GM23338 (cell line): Measurements from ENCODE around the gene CIRBP. TPM values are rescaled to one million over a fixed set of nuclear protein-coding genes. Genes with fewer than 3 reads are reported as not detected.
A peak's percentile ranks its signal among the peaks of the same experiment; 100 is the strongest.

Experiments
- ATAC-seq: fragments of 200-7000 bp; cut with Tn5 transposase; 3 replicates; pipeline ENCODE4 v1.9.1; 2020
- DNase-seq: peaks from one replicate; pipeline ENCODE4 v3.0.0-alpha.2; 2015; ENCODE audit warnings: low spot score
- H2AFZ ChIP-seq: fragments of 200-600 bp; sonication (generic); 2 replicates; pipeline ENCODE4 v1.8.0; 2016; ENCODE audit warnings: antibody characterized with exemption, mild to moderate bottlenecking, moderate library complexity
- H3F3A ChIP-seq: fragments of 200-600 bp; sonication (generic); replicated peaks from 2 replicates; pipeline ENCODE4 v1.8.0; 2017; ENCODE audit warnings: antibody characterized with exemption, mixed run types, low read depth
- H3K27ac ChIP-seq: fragments of 200-600 bp; sonication (generic); 2 replicates; pipeline ENCODE4 v1.6.1; 2016; ENCODE audit warnings: low read depth
- H3K27me3 ChIP-seq: fragments of 200-600 bp; sonication (generic); 2 replicates; pipeline ENCODE4 v1.8.0; 2016; ENCODE audit warnings: mild to moderate bottlenecking, mixed run types, moderate library complexity; ENCODE audit not compliant: insufficient read depth
- H3K36me3 ChIP-seq: fragments of 200-600 bp; sonication (generic); 2 replicates; pipeline ENCODE4 v1.8.0; 2016; ENCODE audit warnings: mild to moderate bottlenecking; ENCODE audit not compliant: insufficient read depth
- H3K4me1 ChIP-seq: fragments of 200-600 bp; sonication (generic); 2 replicates; pipeline ENCODE4 v1.8.0; 2016; ENCODE audit warnings: mild to moderate bottlenecking, moderate library complexity; ENCODE audit not compliant: insufficient read depth
- H3K4me2 ChIP-seq: fragments of 200-600 bp; sonication (generic); 2 replicates; pipeline ENCODE4 v1.7.1; 2017; ENCODE audit warnings: mixed run types
- H3K4me3 ChIP-seq: fragments of 200-600 bp; sonication (generic); 2 replicates; pipeline ENCODE4 v1.6.1; 2016; ENCODE audit warnings: mixed run types
- H3K79me2 ChIP-seq: fragments of 200-600 bp; sonication (generic); replicated peaks from 2 replicates; pipeline ENCODE4 v1.8.0; 2017; ENCODE audit warnings: mild to moderate bottlenecking; ENCODE audit not compliant: insufficient read depth
- H3K9me2 ChIP-seq: fragments of 200-600 bp; sonication (generic); 2 replicates; pipeline ENCODE4 v1.8.0; 2017; ENCODE audit not compliant: insufficient read depth
- H4K20me1 ChIP-seq: fragments of 200-600 bp; sonication (generic); replicated peaks from 2 replicates; pipeline ENCODE4 v1.8.0; 2017; ENCODE audit warnings: mild to moderate bottlenecking; ENCODE audit not compliant: insufficient read depth
- H3K27ac Mint-ChIP-seq: 2 replicates; pipeline ENCODE4 v1.8.0; 2020; ENCODE audit warnings: inconsistent platforms, mild to moderate bottlenecking, moderate library complexity, mixed read lengths
- H3K27me3 Mint-ChIP-seq: 3 replicates; pipeline ENCODE4 v1.8.0; 2022; ENCODE audit warnings: low read depth, mild to moderate bottlenecking, moderate library complexity, mixed read lengths, inconsistent platforms; ENCODE audit not compliant: insufficient read depth, poor library complexity
- H3K36me3 Mint-ChIP-seq: 3 replicates; pipeline ENCODE4 v1.8.0; 2021; ENCODE audit warnings: low read depth, mild to moderate bottlenecking, inconsistent platforms, moderate library complexity, mixed read lengths
- H3K4me1 Mint-ChIP-seq: 3 replicates; pipeline ENCODE4 v1.8.0; 2020; ENCODE audit warnings: mild to moderate bottlenecking, inconsistent platforms, mixed read lengths
- H3K4me3 Mint-ChIP-seq: 3 replicates; pipeline ENCODE4 v1.8.0; 2021; ENCODE audit warnings: moderate library complexity, mild to moderate bottlenecking, inconsistent platforms, mixed read lengths
- H3K9me3 Mint-ChIP-seq: 3 replicates; pipeline ENCODE4 v1.8.0; 2020; ENCODE audit warnings: moderate library complexity, mild to moderate bottlenecking, inconsistent platforms, mixed read lengths
- CREB1 ChIP-seq: fragments of 250-450 bp; sonication (Bioruptor Pico); IDR thresholded peaks from 2 replicates; pipeline ENCODE4 v1.5.0; 2020; ENCODE audit warnings: low read depth, mild to moderate bottlenecking, moderate library complexity
- EZH2 ChIP-seq: fragments of 200-600 bp; sonication (generic); IDR thresholded peaks from one replicate; pipeline ENCODE4 v1.8.0; 2017; ENCODE audit warnings: antibody characterized with exemption, mild to moderate bottlenecking, low read depth; ENCODE audit not compliant: unreplicated experiment
- EZH2phosphoT487 ChIP-seq: fragments of 200-600 bp; sonication (generic); IDR thresholded peaks from one replicate; pipeline ENCODE4 v1.8.1; 2018; ENCODE audit warnings: antibody characterized with exemption; ENCODE audit not compliant: unreplicated experiment
- JUNB ChIP-seq: IDR thresholded peaks from one replicate; pipeline ENCODE4 v1.6.1; 2016; ENCODE audit warnings: antibody characterized with exemption; ENCODE audit not compliant: unreplicated experiment
- NANOG ChIP-seq: IDR thresholded peaks from 2 replicates; pipeline ENCODE4 v1.6.1; 2016; ENCODE audit warnings: antibody characterized with exemption, borderline replicate concordance
- REST ChIP-seq: IDR thresholded peaks from one replicate; pipeline ENCODE4 v1.6.1; 2018; ENCODE audit warnings: antibody characterized with exemption; ENCODE audit not compliant: unreplicated experiment
- ZNF114 ChIP-seq: fragments of 250-450 bp; sonication (Bioruptor Pico); IDR thresholded peaks from 2 replicates; pipeline ENCODE4 v1.5.0; 2020; ENCODE audit warnings: mild to moderate bottlenecking, moderate library complexity
- ZNF331 ChIP-seq: fragments of 250-450 bp; sonication (Bioruptor Pico); IDR thresholded peaks from 2 replicates; pipeline ENCODE4 v1.5.0; 2020; ENCODE audit warnings: low read depth, mild to moderate bottlenecking, moderate library complexity
- polyA plus RNA-seq: library from polyadenylated mRNA; unstranded; fragments of >200 nt; fragmentation: Nextera tagmentation; extraction: Ambion mirVana; gene quantifications from 2 replicates; pipeline ENCODE4 v1.2.1, GENCODE V29; 2016
- total RNA-seq: library from RNA; depleted of rRNA; stranded (reverse); fragments of >200 nt; shearing (Covaris generic); gene quantifications from 2 replicates; pipeline ENCODE4 v1.2.3, GENCODE V29; 2014
- TF ChIP-seq, protein P1 (sequence below), 2 experiments: fragments of 200-600 bp in 1 of 2; sonication (generic) in 1 of 2; conservative IDR thresholded peaks; 2 replicates each; pipeline versions ENCODE4 v1.5.1 to v1.6.1; 2016 to 2017; ENCODE audit warnings: antibody characterized with exemption in 2 of 2, low read depth in 2 of 2, mild to moderate bottlenecking in 2 of 2, moderate library complexity in 1 of 2
- TF ChIP-seq, protein P2 (sequence below): IDR thresholded peaks from 2 replicates; pipeline ENCODE4 v1.6.1; 2016; ENCODE audit warnings: antibody characterized with exemption

The CIRBP gene
- total and polyA plus RNA-seq, 2 experiments from 2014 or later: 153 to 202 TPM

- TF ChIP-seq, protein P1, sequence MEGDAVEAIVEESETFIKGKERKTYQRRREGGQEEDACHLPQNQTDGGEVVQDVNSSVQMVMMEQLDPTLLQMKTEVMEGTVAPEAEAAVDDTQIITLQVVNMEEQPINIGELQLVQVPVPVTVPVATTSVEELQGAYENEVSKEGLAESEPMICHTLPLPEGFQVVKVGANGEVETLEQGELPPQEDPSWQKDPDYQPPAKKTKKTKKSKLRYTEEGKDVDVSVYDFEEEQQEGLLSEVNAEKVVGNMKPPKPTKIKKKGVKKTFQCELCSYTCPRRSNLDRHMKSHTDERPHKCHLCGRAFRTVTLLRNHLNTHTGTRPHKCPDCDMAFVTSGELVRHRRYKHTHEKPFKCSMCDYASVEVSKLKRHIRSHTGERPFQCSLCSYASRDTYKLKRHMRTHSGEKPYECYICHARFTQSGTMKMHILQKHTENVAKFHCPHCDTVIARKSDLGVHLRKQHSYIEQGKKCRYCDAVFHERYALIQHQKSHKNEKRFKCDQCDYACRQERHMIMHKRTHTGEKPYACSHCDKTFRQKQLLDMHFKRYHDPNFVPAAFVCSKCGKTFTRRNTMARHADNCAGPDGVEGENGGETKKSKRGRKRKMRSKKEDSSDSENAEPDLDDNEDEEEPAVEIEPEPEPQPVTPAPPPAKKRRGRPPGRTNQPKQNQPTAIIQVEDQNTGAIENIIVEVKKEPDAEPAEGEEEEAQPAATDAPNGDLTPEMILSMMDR (conservative IDR thresholded peaks at IDR 0.05; ENCODE audit: low read depth in 2 of 2): no peak
- TF ChIP-seq REST (no peak), CREB1 (CRISPR knock-in tag) (no peak)
These were observed 7.5 kb downstream of the CIRBP start (continued) for GRCh38 chr19:1276628-1277022.

- peaks cover 34% of the 10 kb centered on the region for H3K4me1 Mint-ChIP-seq
- H3K4me1 ChIP-seq: peaks cover 15% of the 10 kb centered on the region
- peaks cover 39% of the 10 kb centered on the region for H3K36me3 Mint-ChIP-seq
- no peaks in the 10 kb centered on the region for H3K9me2 ChIP-seq
- H3F3A ChIP-seq: peaks cover 46% of the 10 kb centered on the region
- peak overlapping the region; percentile 77 for H3K4me3 Mint-ChIP-seq
- peaks cover 15% of the 10 kb centered on the region for H3K36me3 ChIP-seq
- no peak overlapping the region for H3K4me3 ChIP-seq
- peaks cover 15% of the 10 kb centered on the region for H4K20me1 ChIP-seq
- H3K79me2 ChIP-seq: peaks cover 26% of the 10 kb centered on the region
- no peak overlapping the region for H2AFZ ChIP-seq
- H3K27me3 ChIP-seq: no peaks in the 10 kb centered on the region
- no peaks in the 10 kb centered on the region; the same call in 2 of the 3 replicates for H3K9me3 Mint-ChIP-seq
- TF ChIP-seq, protein P2, sequence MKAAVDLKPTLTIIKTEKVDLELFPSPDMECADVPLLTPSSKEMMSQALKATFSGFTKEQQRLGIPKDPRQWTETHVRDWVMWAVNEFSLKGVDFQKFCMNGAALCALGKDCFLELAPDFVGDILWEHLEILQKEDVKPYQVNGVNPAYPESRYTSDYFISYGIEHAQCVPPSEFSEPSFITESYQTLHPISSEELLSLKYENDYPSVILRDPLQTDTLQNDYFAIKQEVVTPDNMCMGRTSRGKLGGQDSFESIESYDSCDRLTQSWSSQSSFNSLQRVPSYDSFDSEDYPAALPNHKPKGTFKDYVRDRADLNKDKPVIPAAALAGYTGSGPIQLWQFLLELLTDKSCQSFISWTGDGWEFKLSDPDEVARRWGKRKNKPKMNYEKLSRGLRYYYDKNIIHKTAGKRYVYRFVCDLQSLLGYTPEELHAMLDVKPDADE: no peak
- no peak for TF ChIP-seq EZH2
- TF ChIP-seq ZNF114 (CRISPR knock-in tag): no peak
- TF ChIP-seq JUNB: no peak
- TF ChIP-seq NANOG: no peak
- TF ChIP-seq EZH2phosphoT487: no peak
- TF ChIP-seq REST: no peak
- no peak for TF ChIP-seq ZNF331 (CRISPR knock-in tag)
- TF ChIP-seq, protein P1 (conservative IDR thresholded peaks at IDR 0.05; ENCODE audit: low read depth in 2 of 2): no peak
- no peak for TF ChIP-seq CREB1 (CRISPR knock-in tag)
- no peak overlapping the region for H3K27ac Mint-ChIP-seq
- DNase-seq: no peak
- H3K4me2 ChIP-seq: no peak overlapping the region
- peaks cover 33% of the 10 kb centered on the region for H3K27me3 Mint-ChIP-seq
- ATAC-seq: no peak
- H3K27ac ChIP-seq: no peak overlapping the region
These were observed 7.9 kb downstream of the CIRBP start for GRCh38 chr19:1277061-1277460.
